K562 (cell line): ENCODE measurements around the gene ATXN7L1.

Experiments used
- SMARCE1 ChIP-seq: fragments of 450-650 bp; IDR thresholded peaks from 2 replicates; pipeline ENCODE4 v1.7.1; 2016; ENCODE audit warnings: mild to moderate bottlenecking
- ZNF282 ChIP-seq: sonication (generic); formaldehyde crosslinking; IDR thresholded peaks from 2 replicates; pipeline ENCODE4 v1.8.1; 2023; ENCODE audit warnings: missing genetic modification reagents
- TF ChIP-seq, protein P1 (sequence below), 3 experiments: IDR thresholded peaks in 2 of 3; conservative IDR thresholded peaks in 1 of 3; 2 replicates each; pipeline ENCODE4 v1.5.1; 2011 to 2012; ENCODE audit warnings: low read length in 3 of 3, mild to moderate bottlenecking in 3 of 3, control low read depth in 2 of 3, improper control_type of control experiment in 1 of 3, inconsistent platforms in 1 of 3, low read depth in 1 of 3, mixed read lengths in 1 of 3, moderate library complexity in 1 of 3; ENCODE audit not compliant: insufficient read depth in 2 of 3
- TF ChIP-seq, protein P2 (sequence below): fragments of 250-450 bp; sonication (Bioruptor Pico); IDR thresholded peaks from 2 replicates; pipeline ENCODE4 v1.5.0; 2020; ENCODE audit warnings: mild to moderate bottlenecking, borderline replicate concordance

DNA sequence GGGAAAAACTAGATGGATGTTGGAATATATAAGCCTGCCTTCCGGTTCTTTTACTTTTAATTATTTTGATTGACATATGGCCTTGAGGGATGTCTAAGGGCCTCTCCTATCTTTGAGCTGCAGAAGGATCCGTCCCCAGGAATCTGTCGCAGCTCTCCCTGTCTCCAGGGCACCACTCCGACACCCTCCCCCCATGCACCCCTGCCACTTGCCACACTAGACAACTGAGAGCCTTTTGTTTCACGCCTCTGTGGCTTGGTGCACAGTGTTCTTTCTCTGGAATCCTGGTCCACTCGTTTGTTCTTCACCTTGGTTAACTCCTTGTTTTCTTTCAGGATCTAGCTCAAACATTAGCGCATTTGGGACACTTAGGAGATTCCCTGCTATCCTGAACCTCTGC, 171.0 kb downstream of the ATXN7L1 start:
- TF ChIP-seq ZNF282 (CRISPR knock-in tag) (no peak), SMARCE1 (no peak)
- TF ChIP-seq, protein P1, sequence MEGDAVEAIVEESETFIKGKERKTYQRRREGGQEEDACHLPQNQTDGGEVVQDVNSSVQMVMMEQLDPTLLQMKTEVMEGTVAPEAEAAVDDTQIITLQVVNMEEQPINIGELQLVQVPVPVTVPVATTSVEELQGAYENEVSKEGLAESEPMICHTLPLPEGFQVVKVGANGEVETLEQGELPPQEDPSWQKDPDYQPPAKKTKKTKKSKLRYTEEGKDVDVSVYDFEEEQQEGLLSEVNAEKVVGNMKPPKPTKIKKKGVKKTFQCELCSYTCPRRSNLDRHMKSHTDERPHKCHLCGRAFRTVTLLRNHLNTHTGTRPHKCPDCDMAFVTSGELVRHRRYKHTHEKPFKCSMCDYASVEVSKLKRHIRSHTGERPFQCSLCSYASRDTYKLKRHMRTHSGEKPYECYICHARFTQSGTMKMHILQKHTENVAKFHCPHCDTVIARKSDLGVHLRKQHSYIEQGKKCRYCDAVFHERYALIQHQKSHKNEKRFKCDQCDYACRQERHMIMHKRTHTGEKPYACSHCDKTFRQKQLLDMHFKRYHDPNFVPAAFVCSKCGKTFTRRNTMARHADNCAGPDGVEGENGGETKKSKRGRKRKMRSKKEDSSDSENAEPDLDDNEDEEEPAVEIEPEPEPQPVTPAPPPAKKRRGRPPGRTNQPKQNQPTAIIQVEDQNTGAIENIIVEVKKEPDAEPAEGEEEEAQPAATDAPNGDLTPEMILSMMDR (IDR thresholded peaks at IDR 0.05 in 2 of 3, conservative IDR thresholded peaks at IDR 0.05 in 1 of 3; ENCODE audit: insufficient read depth in 2 of 3, low read depth in 1 of 3, low read length in 3 of 3): no peak
- TF ChIP-seq, protein P2, sequence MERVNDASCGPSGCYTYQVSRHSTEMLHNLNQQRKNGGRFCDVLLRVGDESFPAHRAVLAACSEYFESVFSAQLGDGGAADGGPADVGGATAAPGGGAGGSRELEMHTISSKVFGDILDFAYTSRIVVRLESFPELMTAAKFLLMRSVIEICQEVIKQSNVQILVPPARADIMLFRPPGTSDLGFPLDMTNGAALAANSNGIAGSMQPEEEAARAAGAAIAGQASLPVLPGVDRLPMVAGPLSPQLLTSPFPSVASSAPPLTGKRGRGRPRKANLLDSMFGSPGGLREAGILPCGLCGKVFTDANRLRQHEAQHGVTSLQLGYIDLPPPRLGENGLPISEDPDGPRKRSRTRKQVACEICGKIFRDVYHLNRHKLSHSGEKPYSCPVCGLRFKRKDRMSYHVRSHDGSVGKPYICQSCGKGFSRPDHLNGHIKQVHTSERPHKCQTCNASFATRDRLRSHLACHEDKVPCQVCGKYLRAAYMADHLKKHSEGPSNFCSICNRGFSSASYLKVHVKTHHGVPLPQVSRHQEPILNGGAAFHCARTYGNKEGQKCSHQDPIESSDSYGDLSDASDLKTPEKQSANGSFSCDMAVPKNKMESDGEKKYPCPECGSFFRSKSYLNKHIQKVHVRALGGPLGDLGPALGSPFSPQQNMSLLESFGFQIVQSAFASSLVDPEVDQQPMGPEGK: no peak
